Neural progenitor cell (in vitro differentiated cells): ENCODE data around the gene ZNF559.

Experiments used
- CTCF ChIP-seq: fragments of 200-600 bp; sonication (generic); IDR thresholded peaks from 2 replicates; pipeline ENCODE4 v1.5.1; 2017; ENCODE audit warnings: antibody characterized with exemption, mild to moderate bottlenecking
- EZH2 ChIP-seq: fragments of 200-600 bp; sonication (generic); IDR thresholded peaks from 2 replicates; pipeline ENCODE4 v1.6.1; 2017; ENCODE audit warnings: antibody characterized with exemption, mild to moderate bottlenecking, moderate library complexity
- EZH2phosphoT487 ChIP-seq: fragments of 200-600 bp; sonication (generic); IDR thresholded peaks from 2 replicates; pipeline ENCODE4 v1.6.1; 2017; ENCODE audit warnings: antibody characterized with exemption

DNA sequence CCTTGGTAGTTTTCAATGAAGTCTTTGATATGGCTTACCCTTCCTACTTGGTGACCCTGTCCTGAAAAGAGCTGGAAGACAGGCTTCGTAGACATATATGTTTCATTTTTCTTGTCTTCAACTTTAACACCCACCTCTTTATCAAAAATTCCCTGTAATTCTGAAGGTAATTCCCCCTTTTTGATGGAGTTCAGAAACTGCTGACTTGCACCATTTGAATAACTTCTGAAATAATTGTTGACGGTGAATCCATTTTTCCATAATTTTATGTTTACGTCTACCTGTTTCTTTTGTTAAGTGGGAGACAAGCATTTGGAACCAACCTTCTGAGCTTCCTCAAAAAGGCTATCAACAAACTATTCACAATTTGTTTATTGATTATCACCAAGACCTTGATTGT is 24.3 kb downstream of the ZNF559 start:
- TF ChIP-seq CTCF (no peak), EZH2 (no peak), EZH2phosphoT487 (no peak)
